AG08396 (cell line): ENCODE measurements around the gene GNAO1.

ENCODE experiments used
- DNase-seq: peaks from one replicate; pipeline ENCODE4 v3.0.0; 2012; ENCODE audit warnings: low spot score, mixed read lengths

Gene GNAO1

GRCh38 chr16:56191156-56191815 is at the start of gene GNAO1:
Gene GNAO1 (plus strand): TSS chr16:56191489. CDS start chr16:56192236, 747 bp downstream.
- peak; percentile 90 for DNase-seq

DNA sequence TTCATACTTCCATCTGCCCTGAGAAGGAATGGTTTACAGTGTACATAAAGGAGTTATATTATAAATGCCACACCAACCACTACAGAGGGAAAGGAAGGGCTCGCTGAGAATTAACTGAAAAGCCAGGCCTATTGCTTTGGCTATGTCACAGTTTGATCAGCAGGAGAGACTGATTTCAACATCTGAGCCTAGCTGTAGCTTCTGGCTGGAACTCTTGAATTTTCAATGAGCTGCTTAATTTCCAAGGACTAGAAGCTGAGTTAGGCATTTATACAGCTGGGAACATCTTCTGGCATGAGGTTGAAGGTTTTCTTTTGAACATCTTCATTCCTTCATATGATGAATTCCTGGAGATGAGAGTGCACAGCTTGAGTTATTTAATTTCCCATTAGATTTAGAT is 47.6 kb upstream of the GNAO1 start:
- DNase-seq = no peak

DNA sequence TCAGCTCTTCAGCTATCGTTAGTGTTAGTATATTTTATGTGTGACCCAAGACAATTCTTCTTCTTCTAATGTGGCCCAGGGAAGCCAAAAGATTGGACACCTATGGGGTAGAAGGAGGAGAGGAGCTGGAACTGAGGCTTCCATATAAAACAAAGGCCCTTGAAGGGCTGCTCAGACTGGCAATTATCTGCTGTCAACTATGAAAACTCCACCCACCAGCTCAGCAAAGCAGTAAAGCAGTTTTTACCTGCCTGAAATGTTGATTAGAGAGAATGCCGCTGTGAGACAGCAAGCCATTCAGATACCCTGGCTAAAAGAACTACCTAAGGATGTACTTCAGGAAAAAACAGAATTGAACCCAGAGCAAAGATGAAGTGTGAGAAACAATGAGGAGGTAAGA is 45.9 kb upstream of the GNAO1 start:
- DNase-seq = no peak

DNA sequence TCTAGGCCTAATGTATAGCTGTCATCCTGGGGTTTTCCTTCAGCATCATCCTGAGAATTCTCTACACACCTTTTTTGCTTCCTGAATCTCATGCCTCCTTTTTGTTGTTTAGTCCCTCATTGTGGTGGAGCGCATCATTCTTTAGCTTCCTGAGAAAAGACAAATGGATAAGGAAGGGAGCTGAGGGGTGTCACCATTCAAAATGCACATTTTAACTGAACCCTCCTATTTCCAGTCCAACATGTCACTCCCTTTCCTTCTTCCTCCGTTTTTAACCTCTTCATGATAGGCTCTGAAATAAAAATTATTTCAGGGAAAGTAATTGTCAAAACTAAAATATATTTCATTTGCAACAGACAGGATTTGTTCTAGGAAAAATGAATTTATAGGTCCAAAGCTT is 39.7 kb upstream of the GNAO1 start:
- DNase-seq = no peak

DNA sequence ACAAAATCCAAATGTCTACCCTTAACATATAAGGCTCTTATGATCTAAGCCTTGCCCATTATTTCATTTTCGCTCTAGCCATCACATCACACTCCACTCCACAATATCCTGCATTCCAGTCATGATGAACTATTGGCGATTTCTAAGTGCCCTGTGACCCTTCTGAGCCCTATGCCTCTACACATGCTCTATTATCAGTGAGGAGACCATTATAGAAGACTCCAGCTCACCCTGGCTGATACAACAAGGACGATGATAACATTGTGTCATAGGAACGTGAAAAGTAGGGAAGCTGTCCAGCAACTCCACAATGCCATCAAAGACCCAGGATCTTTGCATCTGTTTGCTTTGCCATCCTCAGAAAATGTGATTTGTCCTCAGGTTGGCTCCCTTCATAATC is 29.6 kb upstream of the GNAO1 start:
- DNase-seq = no peak

DNA sequence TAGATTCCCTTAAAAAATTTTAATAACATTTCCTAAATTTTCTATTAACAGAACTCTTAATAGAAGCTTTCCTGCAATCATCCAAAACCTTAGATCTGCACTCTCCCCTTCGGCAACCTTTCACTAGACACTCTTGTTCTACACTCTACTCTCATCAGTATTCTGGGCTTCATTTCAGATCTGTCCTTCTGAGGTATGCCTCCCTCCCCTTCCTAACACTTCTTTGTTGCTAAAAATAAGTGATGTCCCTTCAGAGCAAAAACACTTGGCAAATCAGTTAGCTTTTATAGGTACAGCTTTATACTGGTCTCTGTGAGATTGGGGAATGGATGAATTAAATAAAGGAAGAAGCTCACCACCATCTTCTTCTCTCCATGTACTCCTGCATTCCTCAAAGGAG is 28.2 kb upstream of the GNAO1 start:
- DNase-seq = no peak

DNA sequence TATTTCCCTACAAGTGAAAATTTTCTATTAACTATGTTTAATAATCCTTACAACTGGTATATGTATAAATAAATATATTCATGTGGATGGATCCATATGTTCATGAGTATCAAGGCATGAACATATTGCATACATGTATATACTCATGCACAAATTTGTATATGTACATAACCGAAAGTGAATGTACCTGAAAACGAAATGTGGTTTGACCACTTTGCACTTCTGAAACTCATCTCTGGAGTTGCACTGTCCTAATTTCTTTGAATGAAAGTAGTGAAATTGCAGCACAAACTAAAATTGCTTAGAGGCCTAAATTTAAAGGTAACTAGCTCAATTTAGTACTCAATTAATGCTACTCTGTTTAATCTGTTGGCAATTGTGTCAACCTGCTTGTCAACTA is 27.4 kb upstream of the GNAO1 start:
- DNase-seq = no peak

- no peak for DNase-seq
Measured at GRCh38 chr16:56164636-56165035, 26.7 kb upstream of the GNAO1 start.

- DNase-seq = no peak
Measured at GRCh38 chr16:56174411-56174810, 16.9 kb upstream of the GNAO1 start.

GRCh38 chr16:56181401-56181800 is 9.9 kb upstream of the GNAO1 start:
- DNase-seq = no peak

GRCh38 chr16:56183266-56183665 is 8.0 kb upstream of the GNAO1 start:
- no peak for DNase-seq

DNA sequence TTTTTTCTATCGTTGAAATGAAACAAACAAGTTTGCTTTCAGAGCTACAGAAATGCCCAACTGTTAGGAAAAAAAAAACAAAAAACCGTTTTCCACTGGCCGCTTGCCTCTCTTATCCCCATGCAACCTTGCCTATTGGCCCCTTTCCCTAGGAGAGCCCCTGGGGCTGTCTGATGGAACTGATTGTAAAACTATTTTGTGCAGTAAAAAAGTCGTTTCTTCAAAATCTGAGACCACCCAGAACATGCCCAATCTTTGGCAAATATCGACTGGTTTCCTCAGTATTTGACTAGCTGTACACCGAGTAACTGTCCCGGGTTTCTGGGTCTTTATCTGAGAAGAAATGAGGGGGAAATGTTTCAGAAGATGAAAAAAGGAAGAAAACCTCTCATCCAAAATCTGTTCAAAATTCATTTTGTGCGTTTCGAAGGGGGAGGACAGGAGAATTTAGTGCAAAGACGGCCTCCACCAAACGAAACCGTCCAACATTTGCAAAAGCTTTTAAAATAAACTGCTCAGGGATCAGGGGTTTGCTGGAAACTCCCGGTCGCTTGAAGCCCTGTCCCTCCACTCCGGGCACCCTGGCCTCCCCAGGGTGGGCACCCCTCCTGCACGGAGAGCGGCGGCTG is 1.1 kb upstream of the GNAO1 start:
- DNase-seq = no peak

DNA sequence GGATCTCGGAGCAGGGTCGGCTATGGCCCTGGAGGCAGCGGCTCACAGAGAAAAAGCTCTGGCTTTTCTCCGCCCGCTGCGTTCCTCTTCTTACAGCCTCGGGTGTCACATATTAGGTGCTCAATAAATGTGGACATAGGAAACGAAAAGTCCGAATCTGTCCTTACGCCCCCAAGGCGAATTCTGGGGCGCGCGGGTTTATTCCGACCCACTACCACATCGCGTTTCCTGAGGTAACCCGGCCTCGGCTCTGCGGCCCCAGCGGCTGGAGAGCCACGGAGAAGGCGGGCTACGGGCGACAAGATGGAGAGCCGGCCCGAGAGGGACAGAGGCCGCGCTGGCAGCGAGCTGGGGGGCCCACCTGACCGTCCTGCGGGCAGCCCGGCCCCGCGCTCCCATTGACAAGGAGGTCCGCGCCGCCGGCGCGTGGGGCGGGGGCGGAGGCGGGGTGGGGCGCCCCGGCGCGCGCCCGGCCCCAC is 573 bp upstream of the GNAO1 start:
- DNase-seq = peak; percentile 30

DNA sequence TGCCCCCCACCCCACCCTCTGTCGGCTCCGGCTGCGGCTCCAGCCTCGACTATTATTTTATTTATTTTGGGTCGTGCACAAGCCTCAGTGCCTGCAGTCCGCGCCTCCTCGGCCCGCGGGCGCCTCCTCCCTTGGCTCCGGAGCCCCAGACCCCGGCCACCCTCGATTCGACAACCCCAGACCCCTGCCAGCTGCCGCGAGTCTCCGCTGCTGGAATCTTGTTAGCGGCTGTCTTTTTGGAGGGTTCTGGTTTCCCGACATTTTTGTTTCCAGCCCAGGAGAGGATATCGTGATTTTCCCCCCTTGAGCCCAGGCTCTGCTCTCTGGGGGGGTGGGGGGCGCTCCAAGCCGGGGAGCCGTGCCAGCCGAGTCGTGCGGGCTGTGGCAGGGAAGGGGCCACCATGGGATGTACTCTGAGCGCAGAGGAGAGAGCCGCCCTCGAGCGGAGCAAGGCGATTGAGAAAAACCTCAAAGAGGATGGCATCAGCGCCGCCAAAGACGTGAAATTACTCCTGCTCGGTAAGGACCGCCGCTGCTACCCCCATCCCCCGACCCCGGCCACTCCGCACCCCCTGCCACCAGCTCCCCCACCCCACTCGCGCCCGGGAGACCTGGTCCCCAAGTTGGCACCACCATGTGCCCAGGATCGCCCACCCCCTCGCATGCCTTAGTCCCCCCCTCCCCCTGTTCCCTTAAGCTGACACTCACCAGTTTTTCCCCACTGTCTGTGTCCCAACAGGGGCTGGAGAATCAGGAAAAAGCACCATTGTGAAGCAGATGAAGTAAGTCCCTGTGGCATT is 746 bp downstream of the GNAO1 start:
- DNase-seq = no peak

- DNase-seq = no peak
Measured at GRCh38 chr16:56192635-56192945, 1.3 kb downstream of the GNAO1 start.

- no peak for DNase-seq
Measured at GRCh38 chr16:56192986-56193945, 2.0 kb downstream of the GNAO1 start.

DNA sequence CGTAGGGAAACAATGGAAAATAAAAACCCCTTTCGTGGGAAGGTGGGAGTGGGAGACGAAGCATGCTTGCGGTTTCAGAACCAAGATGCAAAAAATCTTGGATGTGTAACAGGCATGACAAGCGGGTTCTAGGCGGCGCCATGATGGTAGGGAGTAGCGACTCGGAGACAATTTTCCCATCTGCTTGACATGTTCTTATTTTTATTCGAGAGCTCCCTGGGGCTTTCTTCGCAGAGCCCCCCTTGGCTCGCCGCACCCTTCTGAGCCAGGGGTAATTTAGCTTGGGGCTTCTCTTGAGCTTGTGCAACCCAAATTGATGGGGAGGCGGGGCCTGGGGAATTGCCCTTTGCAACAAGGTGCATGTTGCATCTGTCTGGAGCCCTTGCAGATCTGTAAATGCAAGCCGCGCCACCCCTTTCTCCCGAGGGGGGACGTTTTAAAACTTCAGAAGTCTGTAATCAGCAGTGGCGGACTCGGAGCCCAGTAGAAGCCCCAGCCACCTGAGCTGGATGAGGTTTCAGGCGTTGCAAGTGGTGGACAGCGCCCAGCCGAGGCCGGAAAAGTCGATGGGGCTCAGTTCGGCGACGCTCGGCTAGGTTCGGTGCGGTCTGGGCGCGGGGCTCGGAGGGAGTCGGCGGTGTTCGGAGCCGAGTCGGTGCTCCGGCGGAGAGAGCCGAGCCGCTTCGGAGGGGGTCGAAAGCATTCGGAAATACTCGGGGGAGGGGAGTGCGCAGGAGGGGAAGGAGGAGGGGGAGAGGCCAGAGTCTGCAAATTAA is 2.9 kb downstream of the GNAO1 start:
- DNase-seq = peak; percentile 78

DNA sequence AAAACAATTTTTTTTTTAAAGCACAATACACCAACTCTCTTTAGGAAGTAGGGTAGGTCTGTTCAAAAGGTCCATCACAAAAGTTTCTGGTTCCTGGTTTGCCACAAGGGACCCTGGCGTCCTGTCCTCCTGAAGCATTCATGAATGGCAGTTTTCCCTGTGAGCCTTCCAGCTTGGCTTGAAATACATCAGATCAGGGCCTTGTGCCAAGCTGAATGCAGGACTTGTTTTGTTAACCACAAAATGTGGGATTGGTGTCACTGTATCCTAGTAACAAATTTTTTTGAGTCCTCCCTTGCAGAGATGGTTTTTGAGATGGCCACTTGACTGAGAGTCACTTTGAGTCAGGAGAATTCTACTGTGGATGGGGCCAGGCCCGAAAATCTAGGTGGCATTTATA is 3.9 kb downstream of the GNAO1 start:
- no peak for DNase-seq

DNA sequence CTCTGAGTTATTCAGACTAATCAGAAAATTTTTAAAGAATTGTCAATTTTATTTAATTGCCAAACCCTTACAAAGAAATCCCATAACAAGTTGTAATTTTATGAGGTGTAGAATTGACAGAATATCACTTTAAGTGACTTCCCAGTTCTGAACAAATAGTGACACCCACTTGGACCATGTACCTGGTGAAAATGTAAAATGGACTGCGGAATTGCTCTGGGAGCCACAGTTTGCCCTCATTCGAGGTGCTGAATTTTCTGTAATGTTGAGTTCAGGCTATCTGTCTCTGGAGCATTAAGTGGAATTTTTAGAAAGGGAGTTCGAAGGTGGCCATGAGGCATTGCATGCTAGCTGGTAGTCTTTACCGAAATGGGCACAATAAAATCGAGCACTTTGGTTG is 5.1 kb downstream of the GNAO1 start:
- DNase-seq = no peak

DNA sequence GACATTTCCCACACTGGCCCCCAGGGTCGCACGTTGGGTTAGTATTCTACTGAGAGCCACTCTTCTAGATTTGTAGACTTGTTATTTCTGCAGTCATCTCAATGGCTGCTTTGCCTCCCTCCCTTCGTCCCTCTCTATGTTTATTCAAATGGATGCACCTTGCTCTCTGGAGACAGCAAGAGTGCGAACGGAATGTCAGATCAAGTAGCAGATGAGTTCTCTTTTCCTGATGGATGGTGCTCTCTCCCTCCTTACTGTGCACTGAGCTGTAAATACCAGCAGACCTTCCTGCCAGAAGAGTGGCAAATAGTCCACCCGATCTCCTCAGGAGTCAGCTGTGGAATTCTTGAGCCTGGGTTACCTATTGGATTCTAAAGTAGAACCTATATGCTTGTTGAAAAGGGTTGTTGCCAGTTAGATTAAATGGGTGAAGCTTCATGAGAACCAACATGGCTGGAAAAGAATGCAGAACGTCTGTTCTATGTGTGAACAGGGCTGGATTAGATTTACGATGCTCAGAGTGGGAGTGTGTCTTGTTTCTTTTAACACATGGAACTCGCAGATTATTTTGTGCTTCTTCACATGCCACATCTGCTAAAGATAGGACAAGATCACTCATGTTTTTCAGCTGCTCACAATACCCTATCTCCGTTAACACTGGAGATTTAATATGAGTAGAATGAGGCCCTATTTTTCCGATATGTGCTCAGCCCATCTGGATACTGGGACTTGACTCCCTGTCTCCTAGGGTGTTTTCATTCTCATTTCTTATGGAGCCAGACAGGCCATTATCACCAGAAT is 6.1 kb downstream of the GNAO1 start:
- no peak for DNase-seq
